K562 (cell line): ENCODE measurements around the gene DAGLA. TPM values are rescaled to one million over a fixed set of nuclear protein-coding genes. Genes with fewer than 3 reads are reported as not detected.

Experiments used
- COPS2 ChIP-seq: fragments of 450-650 bp; conservative IDR thresholded peaks from 2 replicates; pipeline ENCODE4 v1.6.1; 2016; ENCODE audit warnings: mild to moderate bottlenecking, moderate library complexity
- EGR1 ChIP-seq: fragments of 450-650 bp; conservative IDR thresholded peaks from 2 replicates; pipeline ENCODE4 v1.6.1; 2017; ENCODE audit warnings: mild to moderate bottlenecking
- HEY1 ChIP-seq: fragments of 250-450 bp; sonication (Bioruptor Pico); IDR thresholded peaks from 2 replicates; pipeline ENCODE4 v1.5.0; 2020; ENCODE audit warnings: mild to moderate bottlenecking, moderate library complexity, borderline replicate concordance
- MYC ChIP-seq, 2 experiments: fragments of 250-450 bp in 1 of 2; sonication (Bioruptor Pico) in 1 of 2; IDR thresholded peaks; 2 replicates each; pipeline versions ENCODE4 v1.5.1 to v1.6.1; 2012 to 2021; ENCODE audit warnings: low read depth in 2 of 2, borderline replicate concordance in 1 of 2, improper control_type of control experiment in 1 of 2, low read length in 1 of 2, mild to moderate bottlenecking in 1 of 2, moderate library complexity in 1 of 2
- NCOA6 ChIP-seq: fragments of 450-650 bp; IDR thresholded peaks from 2 replicates; pipeline ENCODE4 v1.6.1; 2017; ENCODE audit warnings: mild to moderate bottlenecking
- NCOR1 ChIP-seq: fragments of 450-650 bp; IDR thresholded peaks from 2 replicates; pipeline ENCODE4 v1.6.1; 2016; ENCODE audit warnings: mild to moderate bottlenecking, moderate library complexity
- NFE2L1 ChIP-seq: fragments of 450-650 bp; IDR thresholded peaks from 2 replicates; pipeline ENCODE4 v1.6.1; 2016; ENCODE audit warnings: missing genetic modification characterization, low read depth, mild to moderate bottlenecking, missing compliant biosample characterization, moderate library complexity, borderline replicate concordance
- NFRKB ChIP-seq: fragments of 450-650 bp; IDR thresholded peaks from 2 replicates; pipeline ENCODE4 v1.6.1; 2016; ENCODE audit warnings: low read depth
- NR3C1 ChIP-seq: sonication (generic); formaldehyde crosslinking; IDR thresholded peaks from 2 replicates; pipeline ENCODE4 v1.8.1; 2022; ENCODE audit warnings: missing genetic modification reagents
- PURB ChIP-seq: sonication (generic); formaldehyde crosslinking; IDR thresholded peaks from 2 replicates; pipeline ENCODE4 v1.9.0; 2021; ENCODE audit warnings: low read depth, mild to moderate bottlenecking, missing genetic modification reagents
- RBM39 ChIP-seq: fragments of 200-400 bp; formaldehyde crosslinking; optimal IDR thresholded peaks from 2 replicates; pipeline ENCODE3; 2018; ENCODE audit warnings: low read depth, low read length
- THAP7 ChIP-seq: fragments of 250-450 bp; sonication (Bioruptor Pico); IDR thresholded peaks from 2 replicates; pipeline ENCODE4 v1.5.0; 2021
- ZBTB40 ChIP-seq, 2 experiments: fragments of 450-650 bp in 1 of 2; sonication (generic) in 1 of 2; formaldehyde crosslinking in 1 of 2; IDR thresholded peaks; 2 replicates each; pipeline versions ENCODE4 v1.7.1 to v1.9.0; 2016 to 2022; ENCODE audit warnings: inconsistent platforms in 1 of 2, mild to moderate bottlenecking in 1 of 2, missing genetic modification reagents in 1 of 2
- ZNF263 ChIP-seq: sonication (generic); formaldehyde crosslinking; IDR thresholded peaks from 2 replicates; pipeline ENCODE4 v1.8.0; 2022; ENCODE audit warnings: mild to moderate bottlenecking, missing genetic modification reagents, borderline replicate concordance
- ZNF780A ChIP-seq: fragments of 250-450 bp; sonication (Bioruptor Pico); IDR thresholded peaks from 2 replicates; pipeline ENCODE4 v1.5.0; 2021; ENCODE audit warnings: mild to moderate bottlenecking
- polyA plus RNA-seq, 8 experiments: library from polyadenylated mRNA; depleted of rRNA in 4 of 8; stranded (reverse) in 5 of 8; unstranded in 3 of 8; fragments of >200 nt; fragmentation: Nextera tagmentation in 2 of 8; fragmentation: Illumina TruSeq in 1 of 8; extraction: Ambion mirVana in 2 of 8; extraction: Trizol in 1 of 8; gene quantifications; 2 replicates each; pipeline versions ENCODE4 v1.2.1 to v1.2.3, GENCODE V29; 2011 to 2014; ENCODE audit warnings: inconsistent platforms in 1 of 8, missing spikeins in 1 of 8
- total RNA-seq, 7 experiments: library from RNA; depleted of rRNA in 6 of 7; stranded (reverse); fragments of >200 nt in 6 of 7; fragmentation: Illumina TruSeq in 2 of 7; extraction: Trizol in 2 of 7; gene quantifications; 2 replicates each; pipeline versions ENCODE4 v1.2.1 to v1.2.3, GENCODE V29; 2011 to 2021; ENCODE audit warnings: low replicate concordance in 1 of 7
- TF ChIP-seq, protein P1 (sequence below): fragments of 450-650 bp; IDR thresholded peaks from 2 replicates; pipeline ENCODE4 v1.6.1; 2016; ENCODE audit warnings: antibody characterized with exemption

DAGLA gene
- total and polyA plus RNA-seq, 9 of the 15 experiments (the other 6 are each of a cell fraction or from before 2014, with no cell fraction given), result 0.03 to 0.16 (median 0.04) TPM; not detected in 4

DNA sequence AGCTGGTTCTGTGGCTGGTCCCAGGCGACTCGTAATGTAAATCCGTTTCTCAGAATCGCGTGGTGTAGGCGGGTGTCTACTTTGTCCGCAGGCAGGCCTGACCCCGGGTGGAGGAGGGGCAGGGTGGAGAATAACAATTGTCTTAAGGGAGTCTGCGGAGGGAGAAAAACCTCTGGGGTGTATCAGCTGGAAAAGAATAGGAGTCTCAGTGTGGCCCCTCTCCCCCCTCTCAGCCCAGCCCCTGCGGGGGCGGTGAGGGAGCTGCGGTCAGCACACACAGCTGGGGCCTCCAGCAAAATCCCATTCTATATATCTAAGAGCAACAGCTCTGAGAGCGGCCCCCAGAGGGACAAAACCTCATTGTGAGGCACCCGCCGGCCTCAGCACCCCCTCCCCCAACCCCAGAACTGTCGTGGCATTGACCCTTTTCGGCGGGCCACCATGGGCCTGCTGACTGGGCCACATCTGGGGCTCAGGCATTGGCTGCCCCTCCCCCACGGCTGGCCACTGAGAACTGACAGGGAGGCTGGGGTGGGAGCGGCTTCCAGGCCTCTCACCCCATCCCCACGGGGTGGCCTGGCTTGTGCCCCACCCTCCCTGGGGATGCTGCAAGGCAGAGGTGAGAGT, 69.5 kb downstream of the DAGLA start (continued):
- peak; percentile 50 for TF ChIP-seq MYC (IDR thresholded peaks at IDR 0.05; ENCODE audit: low read depth, low read length)
- no peak for TF ChIP-seq MYC (CRISPR knock-in tag; IDR thresholded peaks at IDR 0.05; ENCODE audit: borderline replicate concordance, low read depth)
- no peak for TF ChIP-seq THAP7 (CRISPR knock-in tag)
- peak; percentile 99 for TF ChIP-seq EGR1
- TF ChIP-seq HEY1 (CRISPR knock-in tag), result no peak
- no peak for TF ChIP-seq NR3C1 (CRISPR knock-in tag)
- TF ChIP-seq NCOR1, result no peak
- TF ChIP-seq NCOA6, result no peak
- TF ChIP-seq, protein P1, sequence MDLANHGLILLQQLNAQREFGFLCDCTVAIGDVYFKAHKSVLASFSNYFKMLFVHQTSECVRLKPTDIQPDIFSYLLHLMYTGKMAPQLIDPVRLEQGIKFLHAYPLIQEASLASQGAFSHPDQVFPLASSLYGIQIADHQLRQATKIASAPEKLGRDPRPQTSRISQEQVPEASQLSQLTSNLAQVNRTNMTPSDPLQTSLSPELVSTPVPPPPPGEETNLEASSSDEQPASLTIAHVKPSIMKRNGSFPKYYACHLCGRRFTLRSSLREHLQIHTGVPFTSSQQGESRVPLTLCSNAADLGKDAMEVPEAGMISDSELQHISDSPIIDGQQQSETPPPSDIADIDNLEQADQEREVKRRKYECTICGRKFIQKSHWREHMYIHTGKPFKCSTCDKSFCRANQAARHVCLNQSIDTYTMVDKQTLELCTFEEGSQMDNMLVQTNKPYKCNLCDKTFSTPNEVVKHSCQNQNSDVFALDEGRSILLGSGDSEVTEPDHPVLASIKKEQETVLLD, result no peak; the same call in 1 of the 2 replicates
- TF ChIP-seq NFE2L1 (tag), result no peak
- no peak for TF ChIP-seq ZNF263 (CRISPR knock-in tag)
- no peak for TF ChIP-seq PURB (CRISPR knock-in tag)
- no peak for TF ChIP-seq COPS2
- no peak for TF ChIP-seq ZNF780A (CRISPR knock-in tag)
- no peak for TF ChIP-seq NFRKB
- no peak for TF ChIP-seq RBM39
- 0 out of 2 replicates have a peak, but pooled peaks have one; percentile 4 for TF ChIP-seq ZBTB40 (IDR thresholded peaks at IDR 0.05)
- TF ChIP-seq ZBTB40 (CRISPR knock-in tag; IDR thresholded peaks at IDR 0.05), result no peak
